Measurements from ENCODE around the gene GFRA1. TPM values are rescaled to one million over a fixed set of nuclear protein-coding genes. Genes with fewer than 3 reads are reported as not detected.
"Not testable (repeated sequence)": the region's sequence is repeated elsewhere in the genome, so short reads cannot be mapped to it uniquely, and the experiment has no call there.

The GFRA1 gene
- total RNA-seq, 1 experiment from 2014 or later = 0.30 TPM

GRCh38 chr10:116052522-116052921 lies 220.5 kb downstream of the GFRA1 start:
- H3K9me2 ChIP-seq (ENCODE audit: insufficient read depth); BruUV-seq (replicated peaks); ATAC-seq; H3K9me3 ChIP-seq (ENCODE audit: control insufficient read depth in 1 of 2, insufficient read depth in 1 of 2, low read depth in 1 of 2, low read length in 2 of 2); H3K27ac ChIP-seq (ENCODE audit: low read depth, low read length); POLR2A ChIA-PET; H3K4me2 ChIP-seq (ENCODE audit: low read length); H3K9ac ChIP-seq (ENCODE audit: low read length); DNase-seq (ENCODE audit: low read depth, low spot score); RAD21 ChIA-PET (ENCODE audit: low non-redundant PET in 1 of 2, low total read pairs in 2 of 2, uncharacterized antibody in 2 of 2, unreplicated experiment in 2 of 2); H3K4me3 ChIP-seq (replicated peaks in 1 of 2; ENCODE audit: low read depth in 1 of 2, low read length in 2 of 2); CTCF ChIA-PET; intact Hi-C loops (cut with micrococcal nuclease); H3K79me2 ChIP-seq (ENCODE audit: insufficient read depth, low read length); H4K20me1 ChIP-seq (ENCODE audit: insufficient read depth); H2AFZ ChIP-seq (ENCODE audit: low read depth, low read length, poor library complexity, severe bottlenecking); H3K4me1 ChIP-seq (ENCODE audit: control insufficient read depth in 1 of 2, insufficient read depth in 2 of 2, low read length in 2 of 2); H3K36me3 ChIP-seq (ENCODE audit: control insufficient read depth in 1 of 2, insufficient read depth in 2 of 2, low read length in 2 of 2): not testable (repeated sequence)
- peaks cover 31% of the 10 kb centered on the region for H3K27me3 ChIP-seq (ENCODE audit: insufficient read depth, low read length)

GRCh38 chr10:116049974-116050304 lies 223.1 kb downstream of the GFRA1 start:
- Histone ChIP-seq H3K4me1 (ENCODE audit: control insufficient read depth in 1 of 2, insufficient read depth in 2 of 2, low read length in 2 of 2) (no peaks in the 10 kb centered on the region), H3K79me2 (ENCODE audit: insufficient read depth, low read length) (no peaks in the 10 kb centered on the region), H3K27me3 (ENCODE audit: insufficient read depth, low read length) (peaks cover 8% of the 10 kb centered on the region), H4K20me1 (ENCODE audit: insufficient read depth) (no peaks in the 10 kb centered on the region), H3K4me3 (replicated peaks in 1 of 2; ENCODE audit: low read depth in 1 of 2, low read length in 2 of 2) (no peak overlapping the region), H3K9me2 (ENCODE audit: insufficient read depth) (no peaks in the 10 kb centered on the region), H3K36me3 (ENCODE audit: control insufficient read depth in 1 of 2, insufficient read depth in 2 of 2, low read length in 2 of 2) (no peaks in the 10 kb centered on the region), H3K27ac (ENCODE audit: low read depth, low read length) (no peak overlapping the region), H3K9me3 (ENCODE audit: control insufficient read depth in 1 of 2, insufficient read depth in 1 of 2, low read depth in 1 of 2, low read length in 2 of 2) (no peaks in the 10 kb centered on the region), H3K9ac (ENCODE audit: low read length) (no peak overlapping the region), H2AFZ (ENCODE audit: low read depth, low read length, poor library complexity, severe bottlenecking) (no peak overlapping the region), H3K4me2 (ENCODE audit: low read length) (no peak overlapping the region)
- CTCF ChIA-PET = no interaction called here
- TF ChIP-seq CBX3 (IDR thresholded peaks at IDR 0.05; ENCODE audit: low read depth) = no peak
- TF ChIP-seq ELF1 (IDR thresholded peaks at IDR 0.05; ENCODE audit: borderline replicate concordance, low read depth) = no peak
- TF ChIP-seq SIN3A (IDR thresholded peaks at IDR 0.05; ENCODE audit: low read depth) = no peak
- no peak for TF ChIP-seq TCF7L2 (IDR thresholded peaks at IDR 0.05; ENCODE audit: borderline replicate concordance, extremely low read depth, insufficient read depth, insufficient read length)
- TF ChIP-seq EZH2phosphoT487 (IDR thresholded peaks at IDR 0.05; ENCODE audit: borderline replicate concordance) = no peak
- no peak for TF ChIP-seq SP1 (IDR thresholded peaks at IDR 0.05; ENCODE audit: low read depth)
- no peak for TF ChIP-seq REST (IDR thresholded peaks at IDR 0.05; ENCODE audit: low read depth)
- no peak for TF ChIP-seq ZBTB33 (IDR thresholded peaks at IDR 0.05; ENCODE audit: extremely low read depth, insufficient replicate concordance, low read length)
- TF ChIP-seq POLR2A (IDR thresholded peaks at IDR 0.05; ENCODE audit: borderline replicate concordance, extremely low read depth, insufficient read depth, insufficient read length) = no peak
- no peak for TF ChIP-seq ATF3 (IDR thresholded peaks at IDR 0.05)
- TF ChIP-seq MAX (IDR thresholded peaks at IDR 0.05) = no peak
- TF ChIP-seq EGR1 (IDR thresholded peaks at IDR 0.05; ENCODE audit: low read depth) = no peak
- no peak for TF ChIP-seq EZH2 (IDR thresholded peaks at IDR 0.05)
- RAD21 ChIA-PET (ENCODE audit: low non-redundant PET in 1 of 2, low total read pairs in 2 of 2, uncharacterized antibody in 2 of 2, unreplicated experiment in 2 of 2) = no interaction called here
- POLR2A ChIA-PET = no interaction called here
- no TSS peak for BruUV-seq (replicated peaks)
- ATAC-seq (no peak), DNase-seq (ENCODE audit: low read depth, low spot score) (no peak)
- intact Hi-C loops (cut with micrococcal nuclease) = no loop called here
